ENCODE measurements around the gene SDK2.

SDK2 gene

DNA sequence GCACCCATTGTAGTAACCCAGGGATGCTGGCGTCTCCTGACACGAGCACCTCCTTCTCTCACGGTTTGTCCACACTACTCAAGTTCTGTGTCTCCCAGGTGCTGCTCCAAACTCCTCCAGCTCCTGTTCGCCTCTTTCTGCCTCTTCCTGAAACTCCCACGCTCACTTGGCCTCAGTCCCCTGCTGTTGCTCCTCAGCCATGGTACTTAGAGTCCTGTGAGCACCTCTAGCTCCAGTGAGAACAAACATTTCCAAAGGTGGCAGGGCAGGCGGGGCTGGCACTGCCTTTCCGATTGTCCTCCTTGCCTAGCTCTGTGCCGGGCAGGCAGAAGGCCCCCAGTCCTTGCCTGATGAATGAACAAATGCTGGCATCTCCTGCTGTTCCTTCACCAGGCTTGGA, 146.1 kb downstream of the SDK2 start:
- H3K4me3 ChIP-seq (ENCODE audit: low read depth, low read length): no peak overlapping the region
- no peak for DNase-seq
- H3K27me3 ChIP-seq: no peaks in the 10 kb centered on the region; the same call in 1 of the 2 replicates
- H3K36me3 ChIP-seq: no peaks in the 10 kb centered on the region
- no peaks in the 10 kb centered on the region for H3K9me3 ChIP-seq
- TF ChIP-seq, protein P1, sequence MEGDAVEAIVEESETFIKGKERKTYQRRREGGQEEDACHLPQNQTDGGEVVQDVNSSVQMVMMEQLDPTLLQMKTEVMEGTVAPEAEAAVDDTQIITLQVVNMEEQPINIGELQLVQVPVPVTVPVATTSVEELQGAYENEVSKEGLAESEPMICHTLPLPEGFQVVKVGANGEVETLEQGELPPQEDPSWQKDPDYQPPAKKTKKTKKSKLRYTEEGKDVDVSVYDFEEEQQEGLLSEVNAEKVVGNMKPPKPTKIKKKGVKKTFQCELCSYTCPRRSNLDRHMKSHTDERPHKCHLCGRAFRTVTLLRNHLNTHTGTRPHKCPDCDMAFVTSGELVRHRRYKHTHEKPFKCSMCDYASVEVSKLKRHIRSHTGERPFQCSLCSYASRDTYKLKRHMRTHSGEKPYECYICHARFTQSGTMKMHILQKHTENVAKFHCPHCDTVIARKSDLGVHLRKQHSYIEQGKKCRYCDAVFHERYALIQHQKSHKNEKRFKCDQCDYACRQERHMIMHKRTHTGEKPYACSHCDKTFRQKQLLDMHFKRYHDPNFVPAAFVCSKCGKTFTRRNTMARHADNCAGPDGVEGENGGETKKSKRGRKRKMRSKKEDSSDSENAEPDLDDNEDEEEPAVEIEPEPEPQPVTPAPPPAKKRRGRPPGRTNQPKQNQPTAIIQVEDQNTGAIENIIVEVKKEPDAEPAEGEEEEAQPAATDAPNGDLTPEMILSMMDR (IDR thresholded peaks at IDR 0.05; ENCODE audit: low read depth, low read length): no peak
- peaks cover 7% of the 10 kb centered on the region for H3K4me1 ChIP-seq

GRCh38 chr17:73497721-73498120, 146.5 kb downstream of the SDK2 start:
- Histone ChIP-seq H3K27me3 (no peaks in the 10 kb centered on the region; the same call in 1 of the 2 replicates), H3K4me3 (ENCODE audit: low read depth, low read length) (no peak overlapping the region), H3K36me3 (no peaks in the 10 kb centered on the region), H3K4me1 (peaks cover 9% of the 10 kb centered on the region), H3K9me3 (no peaks in the 10 kb centered on the region)
- TF ChIP-seq, protein P1 (IDR thresholded peaks at IDR 0.05; ENCODE audit: low read depth, low read length): no peak
- DNase-seq: no peak

- Histone ChIP-seq H3K36me3 (no peaks in the 10 kb centered on the region), H3K27me3 (no peaks in the 10 kb centered on the region; the same call in 1 of the 2 replicates), H3K4me1 (peaks cover 20% of the 10 kb centered on the region), H3K9me3 (no peaks in the 10 kb centered on the region), H3K4me3 (ENCODE audit: low read depth, low read length) (no peak overlapping the region)
- TF ChIP-seq, protein P1 (IDR thresholded peaks at IDR 0.05; ENCODE audit: low read depth, low read length): no peak
- no peak for DNase-seq
These were observed 148.0 kb downstream of the SDK2 start for GRCh38 chr17:73496232-73496631.

- H3K27me3 ChIP-seq: no peaks in the 10 kb centered on the region; the same call in 1 of the 2 replicates
- DNase-seq: no peak
- TF ChIP-seq, protein P1 (IDR thresholded peaks at IDR 0.05; ENCODE audit: low read depth, low read length): no peak
These were observed 148.6 kb downstream of the SDK2 start for GRCh38 chr17:73495641-73496040.

DNA sequence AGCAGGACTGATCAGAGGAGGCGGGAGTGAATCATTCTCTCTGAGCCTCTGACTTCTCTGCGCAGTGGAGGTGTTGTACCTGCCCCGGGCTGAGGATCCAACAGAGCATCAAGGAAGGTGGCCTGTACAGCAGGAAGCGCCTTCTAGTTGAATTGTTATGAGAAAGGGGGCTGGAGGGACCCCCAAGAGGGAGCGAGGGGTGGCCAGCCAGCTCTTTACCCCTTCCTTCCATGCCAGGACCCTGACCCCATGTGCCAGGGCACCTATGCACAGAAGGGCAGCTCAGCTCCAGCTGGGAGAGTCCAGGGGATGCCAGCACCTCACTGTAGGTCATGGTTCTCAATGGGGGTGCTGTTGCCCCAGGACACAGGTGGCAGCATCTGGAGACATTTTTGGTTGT, 149.3 kb downstream of the SDK2 start:
- H3K27me3 ChIP-seq: no peaks in the 10 kb centered on the region
- TF ChIP-seq, protein P1 (IDR thresholded peaks at IDR 0.05; ENCODE audit: low read depth, low read length): no peak
- DNase-seq: no peak
- no peak overlapping the region for H3K4me3 ChIP-seq (ENCODE audit: low read depth, low read length)
- H3K36me3 ChIP-seq: no peaks in the 10 kb centered on the region
- no peaks in the 10 kb centered on the region for H3K9me3 ChIP-seq
- peaks cover 24% of the 10 kb centered on the region for H3K4me1 ChIP-seq

More at GRCh38 chr17:73495641-73496040, 148.6 kb downstream of the SDK2 start:
- no peak overlapping the region for H3K4me3 ChIP-seq (ENCODE audit: low read depth, low read length)
- H3K36me3 ChIP-seq: no peaks in the 10 kb centered on the region
- no peaks in the 10 kb centered on the region for H3K9me3 ChIP-seq
- H3K4me1 ChIP-seq: peaks cover 23% of the 10 kb centered on the region

DNA sequence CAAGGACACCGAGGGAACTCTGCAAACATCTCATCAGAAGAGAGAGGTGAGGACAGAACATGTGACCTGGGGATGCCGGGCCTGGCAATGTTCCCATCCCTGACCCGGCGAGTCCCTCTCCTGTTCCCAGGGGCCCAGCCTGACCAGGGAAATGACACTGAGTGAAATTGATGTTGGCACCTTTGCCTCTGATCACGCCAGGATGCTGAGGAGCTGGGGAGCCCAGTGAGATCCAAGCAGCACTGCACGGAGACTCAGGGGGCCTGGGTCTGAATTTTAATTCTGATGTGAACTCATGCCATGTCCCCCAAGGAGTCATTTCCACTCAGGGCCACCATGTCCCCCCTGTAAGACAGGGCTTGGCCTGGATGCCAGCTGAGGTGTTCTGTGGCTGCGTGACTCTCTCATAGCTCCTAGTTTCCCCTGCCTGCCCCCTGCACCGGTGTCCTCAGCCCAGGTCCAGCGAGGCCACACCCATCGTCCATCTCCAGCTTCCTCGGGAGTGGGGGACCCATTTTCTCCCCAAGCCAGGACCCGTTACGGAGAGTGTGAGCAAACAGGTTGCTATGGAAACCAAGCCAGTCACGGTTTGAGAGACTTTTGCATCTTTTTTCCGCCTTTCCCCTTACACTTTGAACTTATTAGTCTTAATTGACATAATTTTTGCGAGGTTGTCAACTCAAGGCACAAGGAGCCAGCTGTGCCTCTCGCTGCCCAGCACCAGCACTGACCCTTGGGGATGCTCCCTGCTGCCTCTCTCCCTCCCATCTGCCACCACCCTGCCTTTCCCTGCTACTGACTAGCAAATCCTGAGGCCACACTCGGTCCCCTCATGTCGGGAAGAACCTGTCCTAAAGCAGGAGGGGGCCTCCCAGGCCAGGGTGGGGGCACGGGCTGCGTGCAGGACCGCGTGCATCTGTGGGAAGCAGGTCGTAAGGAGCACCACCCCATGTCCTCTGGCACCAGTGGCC, 150.0 kb downstream of the SDK2 start:
- peaks cover 28% of the 10 kb centered on the region for H3K4me1 ChIP-seq
- H3K27me3 ChIP-seq: no peaks in the 10 kb centered on the region
- no peak for DNase-seq
- no peaks in the 10 kb centered on the region for H3K9me3 ChIP-seq
- H3K4me3 ChIP-seq (ENCODE audit: low read depth, low read length): no peak overlapping the region
- TF ChIP-seq, protein P1 (IDR thresholded peaks at IDR 0.05; ENCODE audit: low read depth, low read length): no peak
- H3K36me3 ChIP-seq: no peaks in the 10 kb centered on the region
